Thoracic aorta (tissue), 2 donors: ENCODE measurements around the gene FHIT. TPM values are rescaled to one million over a fixed set of nuclear protein-coding genes. Genes with fewer than 3 reads are reported as not detected.

Experiments
- ATAC-seq: fragments of 150-250 bp; one replicate; pipeline ENCODE4 v1.8.0; 2017; ENCODE audit warnings: low read depth; ENCODE audit not compliant: insufficient number of reproducible peaks, low FRiP score
- DNase-seq: peaks from one replicate; pipeline ENCODE4 v3.0.0-alpha.2; 2020; ENCODE audit warnings: low spot score
- H3K27ac ChIP-seq, 2 donors: fragments of 200-600 bp; sonication (generic); 1 replicate in 1 of 2; 2 replicates in 1 of 2; pipeline ENCODE4 v1.5.1; 2016; ENCODE audit warnings: mild to moderate bottlenecking in 2 of 2, moderate library complexity in 2 of 2
- H3K27me3 ChIP-seq: fragments of 200-600 bp; sonication (generic); replicated peaks from 2 replicates; pipeline ENCODE4 v1.6.0; 2016; ENCODE audit warnings: mild to moderate bottlenecking; ENCODE audit not compliant: insufficient read depth
- H3K36me3 ChIP-seq: fragments of 200-600 bp; sonication (generic); one replicate; pipeline ENCODE4 v1.5.1; 2016
- H3K4me1 ChIP-seq, 2 donors: fragments of 200-600 bp; sonication (generic); 1 replicate in 1 of 2; 2 replicates in 1 of 2; pipeline versions ENCODE4 v1.5.1 to v1.6.0; 2016; ENCODE audit warnings: low read depth in 2 of 2, mild to moderate bottlenecking in 1 of 2; ENCODE audit not compliant: control insufficient read depth in 1 of 2
- H3K4me3 ChIP-seq: fragments of 200-600 bp; sonication (generic); 2 replicates; pipeline ENCODE4 v1.5.1; 2016; ENCODE audit warnings: mild to moderate bottlenecking
- H3K9me3 ChIP-seq: fragments of 200-600 bp; sonication (generic); 2 replicates; pipeline ENCODE4 v1.5.1; 2016
- total RNA-seq, 2 donors: library from RNA; depleted of rRNA; stranded (reverse); fragments of >200 nt; gene quantifications; one replicate each; pipeline versions ENCODE4 v1.1.0 to v1.2.3, GENCODE V29; 2016
- TF ChIP-seq, protein P1 (sequence below): fragments of 200-600 bp; sonication (generic); IDR thresholded peaks from one replicate; pipeline ENCODE4 v1.5.1; 2019; ENCODE audit warnings: antibody characterized with exemption

Gene FHIT
- total RNA-seq, 2 donors from 2014 or later: 2.0 to 2.3 TPM

DNA sequence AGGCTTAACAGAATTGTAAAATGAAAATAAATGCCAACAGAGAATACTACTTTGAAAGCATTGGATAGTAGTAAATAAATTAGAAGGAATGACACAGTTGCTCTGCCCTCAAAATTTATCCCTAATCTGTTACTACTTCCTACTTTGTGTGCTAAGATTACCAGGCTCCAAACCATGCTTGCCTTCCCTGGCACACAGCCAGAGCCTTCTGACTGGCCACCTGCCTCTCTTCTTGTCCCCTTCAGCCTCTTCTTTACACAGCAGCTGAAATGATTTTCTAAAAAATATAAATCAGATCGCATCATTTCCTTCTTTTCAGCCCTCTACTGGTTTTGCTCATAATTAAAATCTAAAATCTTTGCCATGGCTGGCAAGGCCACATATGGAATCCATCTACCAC lies 334.1 kb downstream of the FHIT start:
- H3K27me3 ChIP-seq: no peaks in the 10 kb centered on the region
- ATAC-seq (no peak), DNase-seq (no peak)
- TF ChIP-seq, protein P1, sequence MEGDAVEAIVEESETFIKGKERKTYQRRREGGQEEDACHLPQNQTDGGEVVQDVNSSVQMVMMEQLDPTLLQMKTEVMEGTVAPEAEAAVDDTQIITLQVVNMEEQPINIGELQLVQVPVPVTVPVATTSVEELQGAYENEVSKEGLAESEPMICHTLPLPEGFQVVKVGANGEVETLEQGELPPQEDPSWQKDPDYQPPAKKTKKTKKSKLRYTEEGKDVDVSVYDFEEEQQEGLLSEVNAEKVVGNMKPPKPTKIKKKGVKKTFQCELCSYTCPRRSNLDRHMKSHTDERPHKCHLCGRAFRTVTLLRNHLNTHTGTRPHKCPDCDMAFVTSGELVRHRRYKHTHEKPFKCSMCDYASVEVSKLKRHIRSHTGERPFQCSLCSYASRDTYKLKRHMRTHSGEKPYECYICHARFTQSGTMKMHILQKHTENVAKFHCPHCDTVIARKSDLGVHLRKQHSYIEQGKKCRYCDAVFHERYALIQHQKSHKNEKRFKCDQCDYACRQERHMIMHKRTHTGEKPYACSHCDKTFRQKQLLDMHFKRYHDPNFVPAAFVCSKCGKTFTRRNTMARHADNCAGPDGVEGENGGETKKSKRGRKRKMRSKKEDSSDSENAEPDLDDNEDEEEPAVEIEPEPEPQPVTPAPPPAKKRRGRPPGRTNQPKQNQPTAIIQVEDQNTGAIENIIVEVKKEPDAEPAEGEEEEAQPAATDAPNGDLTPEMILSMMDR: no peak
- H3K27ac ChIP-seq: no peak overlapping the region
- no peak overlapping the region for H3K4me3 ChIP-seq
- no peaks in the 10 kb centered on the region for H3K4me1 ChIP-seq
- H3K9me3 ChIP-seq: no peaks in the 10 kb centered on the region
- H3K36me3 ChIP-seq: no peaks in the 10 kb centered on the region

DNA sequence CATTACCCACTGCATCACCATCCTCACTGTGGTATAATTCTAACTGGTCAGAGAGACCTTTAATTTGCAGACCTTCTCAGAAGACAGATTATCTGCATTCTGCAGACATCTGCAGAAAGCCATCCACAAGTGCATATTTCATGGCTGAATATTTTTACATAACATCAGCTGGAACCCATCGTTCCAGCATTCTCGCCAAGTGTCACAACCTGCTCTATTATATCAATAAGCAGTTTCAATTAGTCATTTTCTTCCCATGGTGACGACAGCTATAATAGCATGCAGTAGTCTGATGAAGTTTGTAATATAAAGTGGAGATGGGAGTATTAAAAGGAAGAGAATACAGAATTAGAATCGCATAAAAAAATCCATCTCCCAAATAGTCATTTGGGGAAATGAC lies 334.7 kb downstream of the FHIT start:
- Histone ChIP-seq H3K4me1 (no peaks in the 10 kb centered on the region), H3K4me3 (no peak overlapping the region), H3K27ac (no peak overlapping the region), H3K9me3 (no peaks in the 10 kb centered on the region), H3K36me3 (no peaks in the 10 kb centered on the region), H3K27me3 (no peaks in the 10 kb centered on the region)
- ATAC-seq: no peak
- no peak for DNase-seq
- TF ChIP-seq, protein P1: no peak

DNA sequence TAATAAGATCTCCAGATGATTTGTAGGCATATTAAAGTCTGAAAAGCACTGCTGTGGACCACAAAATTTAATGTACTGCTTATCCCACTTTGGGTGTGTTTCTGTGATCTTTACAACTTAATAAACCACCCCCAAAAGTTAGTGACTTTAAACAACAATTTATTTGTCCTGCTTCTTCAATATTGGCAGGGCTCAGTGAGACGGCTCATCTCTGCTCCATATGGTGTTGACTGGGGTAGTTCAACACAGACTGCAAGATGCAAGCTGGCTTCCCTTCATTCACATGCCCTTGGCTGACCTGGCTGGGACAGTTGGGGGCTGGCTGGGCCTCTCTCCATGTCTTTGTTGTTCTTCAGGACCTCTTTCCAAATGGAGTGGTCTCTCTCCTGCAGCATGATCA lies 337.8 kb downstream of the FHIT start:
- Histone ChIP-seq H3K36me3 (no peaks in the 10 kb centered on the region), H3K4me1 (no peaks in the 10 kb centered on the region), H3K27me3 (no peaks in the 10 kb centered on the region), H3K4me3 (no peak overlapping the region), H3K9me3 (no peaks in the 10 kb centered on the region), H3K27ac (no peak overlapping the region)
- no peak for ATAC-seq
- DNase-seq: no peak
- TF ChIP-seq, protein P1: no peak

DNA sequence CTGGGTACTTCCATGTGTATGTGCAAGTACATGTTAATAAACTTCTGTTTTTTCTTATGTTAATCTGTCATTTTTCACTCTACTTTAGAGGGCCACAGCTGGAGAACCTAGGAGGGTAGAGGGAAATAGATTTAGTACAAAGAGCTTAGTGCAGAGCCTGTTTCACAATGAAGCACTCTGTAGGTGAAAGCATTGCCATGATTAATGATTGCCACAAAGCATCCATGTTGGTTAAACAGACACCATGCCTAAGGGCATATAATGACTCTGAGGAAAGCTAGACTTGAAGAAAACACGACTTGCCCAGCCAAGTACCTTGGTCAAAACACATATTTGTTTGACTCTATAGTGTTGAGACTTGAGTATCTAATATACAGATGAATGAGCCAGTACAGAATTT lies 338.4 kb downstream of the FHIT start:
- TF ChIP-seq, protein P1: no peak
- ATAC-seq: no peak
- Histone ChIP-seq H3K36me3 (no peaks in the 10 kb centered on the region), H3K27ac (no peak overlapping the region), H3K9me3 (no peaks in the 10 kb centered on the region), H3K4me3 (no peak overlapping the region), H3K4me1 (no peaks in the 10 kb centered on the region), H3K27me3 (no peaks in the 10 kb centered on the region)
- DNase-seq: no peak

DNA sequence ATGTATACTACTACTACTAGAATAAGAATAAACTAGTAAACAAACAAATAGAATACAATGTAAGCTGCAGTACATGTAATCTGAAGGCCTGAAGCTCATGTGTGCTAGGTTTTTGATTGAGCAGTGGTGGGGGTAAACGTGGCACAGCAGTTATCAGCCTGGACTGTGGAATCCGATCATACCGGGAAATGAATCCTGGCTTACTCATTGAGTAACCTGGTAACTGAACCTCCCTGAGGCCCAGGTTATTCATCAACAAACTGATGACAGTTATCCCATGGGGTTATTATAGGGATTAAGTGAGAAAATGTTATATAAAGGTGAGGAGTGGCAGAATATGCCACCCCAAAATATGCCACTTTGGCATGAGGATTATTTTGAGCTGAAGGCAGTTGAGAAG lies 339.1 kb downstream of the FHIT start:
- DNase-seq (no peak), ATAC-seq (no peak)
- Histone ChIP-seq H3K4me3 (no peak overlapping the region), H3K36me3 (no peaks in the 10 kb centered on the region), H3K9me3 (no peaks in the 10 kb centered on the region), H3K4me1 (no peaks in the 10 kb centered on the region), H3K27ac (no peak overlapping the region), H3K27me3 (no peaks in the 10 kb centered on the region)
- TF ChIP-seq, protein P1: no peak
